Cardiac muscle cell (in vitro differentiated cells and primary cell): ENCODE results near the gene DENND1B. TPM values are rescaled to one million over a fixed set of nuclear protein-coding genes. Genes with fewer than 3 reads are reported as not detected.

ENCODE experiments used
- DNase-seq, 2 donors: peaks; one replicate each; pipeline versions ENCODE4 v3.0.0 to v3.0.0-alpha.2; 2010 to 2017; ENCODE audit warnings: low read depth in 1 of 2, low spot score in 1 of 2
- H3K27ac ChIP-seq: fragments of 200-600 bp; sonication (generic); 2 replicates; pipeline ENCODE4 v1.5.1; 2016
- H3K27me3 ChIP-seq: fragments of 200-600 bp; sonication (generic); 2 replicates; pipeline ENCODE4 v1.6.0; 2016; ENCODE audit warnings: control low read depth
- H3K36me3 ChIP-seq: fragments of 200-600 bp; sonication (generic); 2 replicates; pipeline ENCODE4 v1.5.1; 2016; ENCODE audit warnings: control low read depth
- H3K4me1 ChIP-seq: fragments of 200-600 bp; sonication (generic); 2 replicates; pipeline ENCODE4 v1.8.1; 2017; ENCODE audit warnings: low read depth, mild to moderate bottlenecking, mixed run types
- H3K4me3 ChIP-seq: fragments of 200-600 bp; sonication (generic); 2 replicates; pipeline ENCODE4 v1.5.1; 2016; ENCODE audit warnings: mild to moderate bottlenecking
- H3K9me3 ChIP-seq: fragments of 200-600 bp; sonication (generic); 2 replicates; pipeline ENCODE4 v1.5.1; 2017; ENCODE audit warnings: low read depth, mild to moderate bottlenecking, control low read depth
- CTCF ChIP-seq: IDR thresholded peaks from 2 replicates; pipeline ENCODE4 v1.5.1; 2012; ENCODE audit warnings: low read depth, mild to moderate bottlenecking, low read length
- polyA plus RNA-seq: library from polyadenylated mRNA; unstranded; fragments of >200 nt; fragmentation: Nextera tagmentation; extraction: Ambion mirVana; gene quantifications from 2 replicates; pipeline ENCODE4 v1.2.1, GENCODE V29; 2016
- total RNA-seq: library from RNA; depleted of rRNA; stranded (reverse); fragments of >200 nt; gene quantifications from 2 replicates; pipeline ENCODE4 v1.2.3, GENCODE V29; 2016

The DENND1B gene
- total and polyA plus RNA-seq, 2 experiments from 2014 or later: 9.9 to 11.0 TPM

DNA sequence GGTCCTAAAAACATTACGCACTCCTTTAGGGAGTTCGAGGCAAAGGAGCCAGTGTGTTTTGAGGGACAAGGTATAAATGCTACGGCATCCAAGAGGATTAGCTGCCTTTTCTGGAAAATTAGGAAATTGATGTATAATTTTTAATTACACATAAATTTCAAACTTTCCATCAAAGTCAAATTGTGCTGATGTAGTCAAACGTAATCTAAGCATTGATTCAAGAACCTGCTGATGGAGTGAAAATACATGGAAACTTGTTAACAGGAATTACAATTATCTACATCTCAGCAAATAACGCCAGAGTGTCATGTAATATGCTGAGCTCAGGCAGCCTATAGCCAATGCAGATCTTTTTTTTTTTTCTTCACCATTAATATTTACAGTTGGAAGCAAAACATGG, 312.7 kb downstream of the DENND1B start:
- Histone ChIP-seq H3K4me1 (no peaks in the 10 kb centered on the region), H3K36me3 (no peaks in the 10 kb centered on the region), H3K4me3 (no peak overlapping the region), H3K27ac (no peak overlapping the region), H3K9me3 (no peaks in the 10 kb centered on the region), H3K27me3 (no peaks in the 10 kb centered on the region)
- DNase-seq: no peak
- TF ChIP-seq CTCF: no peak

Other genes with a start within 250 kb of the DENND1B start
- 4.3 and 12.0 TPM in 2 replicates for gene C1orf53, start 127.2 kb upstream of the DENND1B start, total RNA-seq
- gene C1orf53, start 127.2 kb upstream of the DENND1B start, polyA plus RNA-seq: 1.6 and 9.2 TPM in 2 replicates
- gene LHX9, start 141.9 kb upstream of the DENND1B start, total RNA-seq: 0.04 TPM in 1 of 2 replicates, not detected in the other
- 0.02 TPM in 1 of 2 replicates, not detected in the other for gene LHX9, start 141.9 kb upstream of the DENND1B start, polyA plus RNA-seq